ENCODE measurements around the gene PFN4. TPM values are rescaled to one million over a fixed set of nuclear protein-coding genes. Genes with fewer than 3 reads are reported as not detected.
"Not testable (repeated sequence)": the region's sequence is repeated elsewhere in the genome, so short reads cannot be mapped to it uniquely, and the experiment has no call there.

Gene PFN4
- total RNA-seq, 1 experiment from 2014 or later = not detected

DNA sequence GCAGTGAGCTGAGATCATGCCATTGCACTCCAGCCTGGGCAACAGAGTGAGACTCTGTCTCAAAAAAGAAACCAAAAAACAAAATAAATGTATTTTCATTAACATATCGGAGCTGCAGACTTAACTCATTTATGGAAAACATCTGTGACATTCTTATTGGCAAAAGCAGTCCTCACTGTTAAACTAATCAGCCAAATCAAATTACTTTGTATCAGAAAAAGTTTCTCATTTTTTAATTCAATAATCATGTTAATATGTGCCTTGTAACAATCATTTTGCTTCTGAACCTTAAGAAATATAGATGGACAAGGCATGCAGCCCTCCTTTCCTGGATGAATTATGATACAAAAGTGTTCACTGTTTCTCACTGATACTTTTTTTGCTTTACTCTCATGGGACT lies 20.5 kb downstream of the PFN4 start:
- Mint-ChIP-seq H3K27ac (no peak overlapping the region), H3K27me3 (ENCODE audit: low read depth) (peaks cover 24% of the 10 kb centered on the region), H3K4me1 (0 out of 2 replicates have a peak, but pooled peaks cover 4% of the 10 kb centered on the region), H3K36me3 (peaks cover 9% of the 10 kb centered on the region), H3K4me3 (no peak overlapping the region), H3K9me3 (peaks cover 24% of the 10 kb centered on the region)
- ATAC-seq (no peak), DNase-seq (ENCODE audit: low spot score) (no peak)
- ChIA-PET POLR2A (no interaction called here), CTCF (interaction anchor here (2.5 kb wide), 1 partner anchor 19 kb away, joined by 8 read pairs; the partner anchor contains the start of gene TP53I3)
- no peak for TF ChIP-seq ZSCAN18 (CRISPR knock-in tag; IDR thresholded peaks at IDR 0.05)
- TF ChIP-seq EMX1 (CRISPR knock-in tag; IDR thresholded peaks at IDR 0.05) = no peak
- no peak for TF ChIP-seq KAT7 (CRISPR knock-in tag; IDR thresholded peaks at IDR 0.05; ENCODE audit: borderline replicate concordance)
- no peak for TF ChIP-seq ZNF263 (CRISPR knock-in tag; IDR thresholded peaks at IDR 0.05; ENCODE audit: low read depth)
- TF ChIP-seq HMGXB4 (CRISPR knock-in tag; IDR thresholded peaks at IDR 0.05) = no peak

DNA sequence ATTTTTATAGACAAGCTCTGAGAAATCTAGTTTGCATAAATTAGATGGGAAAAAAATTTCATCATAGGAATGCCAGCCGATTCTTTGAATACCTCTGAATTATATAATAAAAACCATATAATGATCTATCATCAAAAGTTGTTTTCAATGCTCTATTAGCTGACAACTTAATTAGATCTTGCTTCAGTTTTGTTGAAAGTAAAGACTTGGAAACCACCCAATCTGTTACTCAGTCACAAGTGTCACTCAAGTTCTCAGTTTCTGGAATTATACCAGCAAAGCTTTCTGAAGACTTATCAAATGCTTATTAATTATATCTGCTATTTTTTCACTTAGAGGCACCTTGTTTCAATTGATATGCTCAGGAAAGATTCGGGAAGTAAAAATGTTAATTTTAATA lies 21.1 kb downstream of the PFN4 start:
- no peak overlapping the region for H3K27ac Mint-ChIP-seq
- ATAC-seq (no peak), DNase-seq (ENCODE audit: low spot score) (no peak)
- peaks cover 17% of the 10 kb centered on the region for H3K9me3 Mint-ChIP-seq
- peaks cover 23% of the 10 kb centered on the region for H3K27me3 Mint-ChIP-seq (ENCODE audit: low read depth)
- no peak overlapping the region for H3K4me3 Mint-ChIP-seq
- peaks cover 9% of the 10 kb centered on the region for H3K36me3 Mint-ChIP-seq
- TF ChIP-seq ETV6 (CRISPR knock-in tag; IDR thresholded peaks at IDR 0.05) = no peak
- TF ChIP-seq, protein P1, sequence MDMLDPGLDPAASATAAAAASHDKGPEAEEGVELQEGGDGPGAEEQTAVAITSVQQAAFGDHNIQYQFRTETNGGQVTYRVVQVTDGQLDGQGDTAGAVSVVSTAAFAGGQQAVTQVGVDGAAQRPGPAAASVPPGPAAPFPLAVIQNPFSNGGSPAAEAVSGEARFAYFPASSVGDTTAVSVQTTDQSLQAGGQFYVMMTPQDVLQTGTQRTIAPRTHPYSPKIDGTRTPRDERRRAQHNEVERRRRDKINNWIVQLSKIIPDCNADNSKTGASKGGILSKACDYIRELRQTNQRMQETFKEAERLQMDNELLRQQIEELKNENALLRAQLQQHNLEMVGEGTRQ (CRISPR knock-in tag; IDR thresholded peaks at IDR 0.05) = no peak
- TF ChIP-seq ATF3 (CRISPR knock-in tag; conservative IDR thresholded peaks at IDR 0.05) = no peak
- no peak for TF ChIP-seq AFF4 (CRISPR knock-in tag; IDR thresholded peaks at IDR 0.05; ENCODE audit: borderline replicate concordance)
- no peak for TF ChIP-seq CBFB (CRISPR knock-in tag; IDR thresholded peaks at IDR 0.05; ENCODE audit: low read depth)
- POLR2A ChIA-PET = interaction anchor here (1.1 kb wide), 1 partner anchor 18 kb away, joined by 3 read pairs; the partner anchor contains the start of gene TP53I3
- H3K4me1 Mint-ChIP-seq = 0 out of 2 replicates have a peak, but pooled peaks cover 4% of the 10 kb centered on the region
- CTCF ChIA-PET = interaction anchor here (2.5 kb wide), 1 partner anchor 18 kb away, joined by 8 read pairs; the partner anchor contains the start of gene TP53I3

- CTCF ChIA-PET; POLR2A ChIA-PET; H3K27ac Mint-ChIP-seq; H3K4me3 Mint-ChIP-seq; ATAC-seq; H3K4me1 Mint-ChIP-seq; DNase-seq (ENCODE audit: low spot score); H3K36me3 Mint-ChIP-seq: not testable (repeated sequence)
- peaks cover 21% of the 10 kb centered on the region for H3K27me3 Mint-ChIP-seq (ENCODE audit: low read depth)
- peaks cover 10% of the 10 kb centered on the region for H3K9me3 Mint-ChIP-seq
Observed at GRCh38 chr2:24100732-24101131, 22.4 kb downstream of the PFN4 start.
